ENCODE measurements around the gene CBX2.

The CBX2 gene

DNA sequence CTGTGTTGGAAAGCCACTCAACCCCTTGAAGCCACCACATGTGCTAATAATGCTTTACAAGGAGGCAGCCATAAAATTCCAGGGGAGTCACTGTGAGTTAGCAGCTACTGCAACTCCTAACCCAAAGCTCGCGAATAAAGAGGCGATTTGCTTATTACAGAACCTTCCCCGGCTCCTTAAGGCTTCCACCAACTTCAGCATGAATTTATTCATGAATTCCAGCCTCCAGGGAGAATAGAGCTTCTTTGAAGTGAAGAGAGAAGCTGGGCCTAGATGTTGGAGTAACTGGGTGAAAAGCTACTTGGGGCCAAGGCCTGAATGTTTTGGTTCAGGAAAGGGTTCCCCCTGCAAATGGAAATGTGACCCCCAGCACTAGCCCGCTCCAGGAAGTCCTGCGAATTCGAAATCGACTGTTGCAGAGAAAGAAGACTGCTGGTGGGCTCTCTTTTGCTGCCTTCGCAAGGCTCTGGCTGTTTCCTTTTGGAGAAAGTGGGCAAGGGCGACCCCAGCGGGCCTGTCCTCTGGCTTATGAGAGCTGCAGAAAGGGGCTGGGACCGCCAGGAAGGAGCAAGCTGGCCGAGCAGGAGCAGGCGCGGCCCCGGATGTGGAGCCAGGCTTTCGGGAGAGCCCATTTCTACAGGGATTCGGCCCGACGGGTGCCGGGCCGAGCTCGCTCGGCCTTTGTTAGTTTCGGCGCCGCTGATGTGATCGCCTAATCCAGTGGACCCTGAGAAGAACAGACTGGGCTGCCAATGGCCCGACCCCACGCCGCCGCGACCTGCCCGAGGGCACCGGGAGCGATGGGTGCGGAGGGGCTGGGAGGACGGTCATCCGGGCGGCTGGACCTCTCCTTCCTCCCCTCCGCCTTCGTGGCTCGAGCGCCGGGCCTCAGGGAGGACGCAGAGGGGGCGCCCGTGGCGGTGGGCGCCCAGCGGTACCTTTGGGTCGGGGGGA lies 11.3 kb downstream of the CBX2 start:
- H3K27ac ChIP-seq (ENCODE audit: low read depth, low read length), result no peak overlapping the region
- no peaks in the 10 kb centered on the region for H3K36me3 ChIP-seq (ENCODE audit: control insufficient read depth, insufficient read depth, low read length)
- no peak overlapping the region for H3K4me3 ChIP-seq (ENCODE audit: low read length)
- H3K4me1 ChIP-seq (ENCODE audit: control insufficient read depth, insufficient read depth, low read length), result peaks cover 7% of the 10 kb centered on the region
- H3K9ac ChIP-seq (ENCODE audit: low read length), result no peak overlapping the region
- H3K27me3 ChIP-seq (ENCODE audit: control insufficient read depth, insufficient read depth, low read length), result peaks cover 46% of the 10 kb centered on the region

DNA sequence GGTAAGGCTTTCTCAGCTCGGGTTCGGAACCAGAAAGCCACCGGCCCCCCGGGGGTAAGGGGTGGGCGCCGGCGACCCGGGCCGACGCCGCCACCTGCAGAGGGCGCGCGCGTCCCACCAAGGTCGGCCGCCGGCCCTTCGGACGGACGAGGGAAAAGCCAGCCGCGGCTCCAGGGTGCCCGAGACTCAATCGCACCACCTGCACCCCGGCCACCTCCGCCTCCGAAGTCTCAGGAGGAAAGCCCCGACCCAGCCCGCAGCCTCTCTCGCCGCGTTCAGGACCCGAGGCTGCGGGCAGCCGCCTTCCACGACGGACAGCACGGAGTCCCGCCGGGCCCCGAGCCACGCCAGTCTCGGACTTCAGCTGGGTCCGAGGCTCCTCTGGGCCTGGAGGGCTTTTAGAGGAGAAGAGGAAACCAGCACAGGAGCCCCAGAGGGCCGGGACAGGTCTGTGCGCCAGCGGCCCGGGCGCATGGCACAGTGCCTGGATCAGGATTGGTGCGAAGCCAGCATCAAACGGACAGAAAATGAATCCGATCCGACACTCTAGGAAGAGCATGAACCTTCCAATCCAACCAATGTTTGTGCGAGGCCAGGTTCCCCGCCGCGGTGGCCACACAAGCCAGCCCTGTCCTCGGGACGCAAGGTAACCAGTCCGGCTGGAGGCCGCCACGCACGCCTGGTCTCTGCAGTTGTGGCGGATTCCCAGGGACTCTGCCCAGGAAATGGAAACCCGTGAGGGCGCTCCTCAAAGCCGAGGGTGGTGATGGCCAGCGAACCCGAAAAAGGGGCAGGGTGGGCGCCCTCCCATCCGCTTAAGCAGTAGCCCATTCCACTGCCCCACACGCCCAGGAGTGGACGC lies 12.2 kb downstream of the CBX2 start:
- no peak overlapping the region for H3K27ac ChIP-seq (ENCODE audit: low read depth, low read length)
- H3K4me1 ChIP-seq (ENCODE audit: control insufficient read depth, insufficient read depth, low read length), result peaks cover 7% of the 10 kb centered on the region
- no peaks in the 10 kb centered on the region for H3K36me3 ChIP-seq (ENCODE audit: control insufficient read depth, insufficient read depth, low read length)
- no peak overlapping the region for H3K9ac ChIP-seq (ENCODE audit: low read length)
- H3K4me3 ChIP-seq (ENCODE audit: low read length), result no peak overlapping the region
- peaks cover 46% of the 10 kb centered on the region for H3K27me3 ChIP-seq (ENCODE audit: control insufficient read depth, insufficient read depth, low read length)

DNA sequence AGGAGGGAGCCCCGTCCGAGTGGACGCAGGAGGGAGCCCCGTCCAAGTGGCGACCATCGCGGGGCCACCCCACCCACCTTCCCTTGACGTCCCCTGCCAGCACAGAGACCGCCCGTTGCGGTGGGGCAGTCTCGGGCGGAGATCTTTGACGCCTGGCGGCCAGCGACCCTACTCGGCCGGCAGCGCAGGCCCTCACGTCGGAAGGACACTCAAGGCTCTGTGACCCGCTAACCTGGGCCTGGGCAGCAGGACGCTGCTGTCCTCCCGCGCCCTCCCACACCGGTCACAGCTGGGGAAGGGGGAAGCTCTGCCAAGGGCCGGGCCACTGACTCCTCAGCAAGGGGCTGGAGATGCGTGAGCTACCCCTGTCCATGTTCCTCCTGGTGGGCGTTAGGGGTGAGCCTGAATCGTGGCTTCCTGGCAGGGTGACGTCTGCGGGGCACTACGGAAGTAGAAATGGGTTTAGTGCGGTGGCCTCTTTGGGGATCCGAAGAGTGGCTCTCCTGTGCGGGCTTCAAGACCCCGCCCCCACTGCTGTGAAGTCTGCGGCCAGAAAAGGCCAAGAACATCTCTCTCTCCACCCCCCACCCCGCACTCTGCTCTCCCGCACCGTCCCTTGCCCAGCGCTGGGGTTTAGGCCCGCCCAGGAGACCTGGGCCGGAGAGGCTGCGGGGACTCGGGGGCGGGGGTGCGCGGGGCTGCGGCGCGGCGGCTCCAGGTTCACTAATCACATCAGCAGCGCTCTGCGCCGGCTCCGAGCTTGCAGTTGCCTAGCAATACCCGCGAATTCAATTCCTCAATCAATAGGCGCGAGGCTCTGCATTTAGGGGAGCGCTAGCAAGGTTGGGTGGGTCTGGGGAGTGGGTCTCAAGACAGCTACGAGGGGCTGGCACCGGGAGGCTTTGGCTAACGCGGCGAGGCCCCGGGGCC lies 13.1 kb downstream of the CBX2 start:
- Histone ChIP-seq H3K4me3 (ENCODE audit: low read length) (no peak overlapping the region), H3K9ac (ENCODE audit: low read length) (no peak overlapping the region), H3K27me3 (ENCODE audit: control insufficient read depth, insufficient read depth, low read length) (peaks cover 42% of the 10 kb centered on the region), H3K36me3 (ENCODE audit: control insufficient read depth, insufficient read depth, low read length) (no peaks in the 10 kb centered on the region), H3K27ac (ENCODE audit: low read depth, low read length) (no peak overlapping the region), H3K4me1 (ENCODE audit: control insufficient read depth, insufficient read depth, low read length) (peaks cover 9% of the 10 kb centered on the region)

DNA sequence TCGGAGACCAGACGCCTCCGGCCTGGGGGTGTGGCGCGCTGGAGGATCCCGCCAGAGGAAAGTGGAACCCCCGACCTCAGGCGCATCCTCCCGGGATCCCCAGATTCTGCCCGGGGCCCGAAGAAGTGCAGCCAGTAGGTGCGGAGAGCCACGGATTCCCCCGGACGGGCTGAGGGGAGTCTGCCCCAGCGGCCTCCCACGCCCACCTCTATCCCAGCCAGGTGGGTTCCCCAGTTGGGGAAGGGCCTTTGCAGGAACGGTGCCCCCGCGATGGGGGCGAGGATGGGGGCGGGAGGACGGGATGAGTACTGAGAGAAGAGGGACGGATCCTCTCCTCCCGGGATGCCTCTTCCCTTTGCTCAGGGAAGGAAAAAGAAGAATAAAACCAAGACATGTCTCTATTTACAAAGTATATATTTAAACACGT lies 13.8 kb downstream of the CBX2 start:
- H3K4me1 ChIP-seq (ENCODE audit: control insufficient read depth, insufficient read depth, low read length), result peaks cover 9% of the 10 kb centered on the region
- no peak overlapping the region for H3K27ac ChIP-seq (ENCODE audit: low read depth, low read length)
- no peak overlapping the region for H3K4me3 ChIP-seq (ENCODE audit: low read length)
- peaks cover 41% of the 10 kb centered on the region for H3K27me3 ChIP-seq (ENCODE audit: control insufficient read depth, insufficient read depth, low read length)
- H3K9ac ChIP-seq (ENCODE audit: low read length), result no peak overlapping the region
- no peaks in the 10 kb centered on the region for H3K36me3 ChIP-seq (ENCODE audit: control insufficient read depth, insufficient read depth, low read length)

DNA sequence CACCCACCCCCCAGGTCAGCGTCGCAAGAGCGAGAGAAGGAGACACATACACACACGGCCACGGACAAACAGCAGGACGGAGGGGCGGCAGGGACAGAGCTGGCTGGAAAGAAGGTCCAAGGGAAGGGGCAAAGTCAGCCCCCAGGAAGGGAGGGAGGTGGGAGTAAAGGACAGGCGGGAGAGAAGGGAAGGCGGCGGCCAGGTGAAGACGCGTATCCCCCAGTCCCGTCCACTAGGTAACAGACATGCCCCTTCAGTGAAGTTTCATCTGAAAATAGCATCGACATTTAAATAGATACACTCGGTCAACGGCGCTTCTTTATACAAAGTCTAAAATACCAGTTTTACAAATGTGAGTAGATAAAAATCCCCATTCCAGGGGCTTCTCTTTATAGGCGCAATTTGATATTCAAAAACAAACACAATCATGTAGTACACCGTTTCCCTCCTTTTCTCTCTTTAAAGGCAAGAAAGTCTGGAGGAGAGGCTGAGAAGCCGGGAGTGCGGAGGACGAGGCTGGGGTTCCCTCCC lies 14.5 kb downstream of the CBX2 start:
- no peaks in the 10 kb centered on the region for H3K36me3 ChIP-seq (ENCODE audit: control insufficient read depth, insufficient read depth, low read length)
- H3K4me3 ChIP-seq (ENCODE audit: low read length), result no peak overlapping the region
- peaks cover 9% of the 10 kb centered on the region for H3K4me1 ChIP-seq (ENCODE audit: control insufficient read depth, insufficient read depth, low read length)
- no peak overlapping the region for H3K9ac ChIP-seq (ENCODE audit: low read length)
- H3K27ac ChIP-seq (ENCODE audit: low read depth, low read length), result no peak overlapping the region
- H3K27me3 ChIP-seq (ENCODE audit: control insufficient read depth, insufficient read depth, low read length), result peaks cover 39% of the 10 kb centered on the region

DNA sequence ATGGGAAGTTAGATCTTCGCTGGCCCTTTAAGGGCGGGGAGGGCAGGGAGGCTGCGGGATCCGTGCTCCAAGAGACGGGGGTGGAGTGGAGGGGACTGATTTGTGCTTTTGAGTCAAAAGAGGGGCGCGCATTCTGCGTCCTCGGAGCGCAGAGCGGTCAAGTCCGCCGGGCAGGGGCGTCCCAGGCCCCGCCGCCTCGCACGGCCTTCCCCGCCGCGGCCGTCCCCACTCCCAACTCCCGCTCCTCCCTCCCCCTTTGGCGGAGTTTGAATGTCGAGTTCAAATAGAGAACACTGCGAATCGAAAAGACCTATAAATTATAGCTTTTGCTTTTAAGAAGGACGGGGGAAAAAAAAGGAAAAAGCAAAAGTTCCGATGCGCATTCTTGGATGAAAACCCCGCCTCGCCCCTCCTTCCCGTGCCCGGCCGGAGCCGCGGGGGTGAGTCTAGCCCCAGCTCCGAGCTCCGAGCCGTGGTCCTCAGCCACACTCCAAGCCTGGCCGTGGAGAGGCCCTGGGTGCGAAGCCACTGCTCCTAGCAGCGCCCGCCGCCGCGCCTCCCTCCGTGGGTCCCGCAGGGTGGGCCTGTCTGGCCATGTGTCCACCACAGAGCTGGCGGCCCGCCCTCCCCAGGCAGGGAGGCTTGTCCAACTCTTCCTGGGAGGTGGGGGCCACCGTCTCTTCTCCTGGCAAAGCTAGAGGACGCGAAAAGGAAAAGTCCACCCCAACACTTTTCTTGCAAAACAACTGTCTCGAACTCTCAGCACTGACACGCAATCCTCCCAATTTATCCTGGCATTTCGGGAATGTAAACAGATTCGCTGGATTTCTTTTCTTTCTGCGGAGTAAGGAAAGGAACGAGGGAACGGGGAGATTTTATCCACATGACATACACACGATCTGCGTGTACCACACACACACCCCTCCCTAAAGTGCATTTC lies 15.3 kb downstream of the CBX2 start:
- Histone ChIP-seq H3K4me1 (ENCODE audit: control insufficient read depth, insufficient read depth, low read length) (peaks cover 10% of the 10 kb centered on the region), H3K9ac (ENCODE audit: low read length) (no peak overlapping the region), H3K27ac (ENCODE audit: low read depth, low read length) (no peak overlapping the region), H3K4me3 (ENCODE audit: low read length) (peak overlapping the region; percentile 44), H3K27me3 (ENCODE audit: control insufficient read depth, insufficient read depth, low read length) (peaks cover 44% of the 10 kb centered on the region), H3K36me3 (ENCODE audit: control insufficient read depth, insufficient read depth, low read length) (no peaks in the 10 kb centered on the region)

DNA sequence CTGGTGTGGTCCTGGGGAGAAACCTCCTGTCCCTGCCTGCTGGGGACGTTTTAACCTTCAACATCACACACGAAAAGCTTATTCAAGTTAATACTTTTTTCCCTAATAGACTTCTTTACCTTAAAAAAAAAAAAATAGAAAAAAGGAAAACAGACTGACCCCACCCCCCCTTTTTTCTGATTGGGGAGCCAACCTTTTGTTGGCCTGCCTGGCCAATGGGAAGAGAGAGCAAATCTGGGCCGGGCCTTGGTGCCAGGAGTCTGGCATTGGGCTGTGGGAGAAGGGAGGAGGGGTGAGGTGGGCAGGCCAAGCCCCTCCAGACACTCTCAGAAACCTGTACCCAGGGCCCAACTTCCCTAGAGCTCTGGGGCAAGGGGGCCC lies 16.0 kb downstream of the CBX2 start:
- Histone ChIP-seq H3K4me3 (ENCODE audit: low read length) (no peak overlapping the region), H3K4me1 (ENCODE audit: control insufficient read depth, insufficient read depth, low read length) (peaks cover 14% of the 10 kb centered on the region), H3K36me3 (ENCODE audit: control insufficient read depth, insufficient read depth, low read length) (no peaks in the 10 kb centered on the region), H3K9ac (ENCODE audit: low read length) (no peak overlapping the region), H3K27ac (ENCODE audit: low read depth, low read length) (no peak overlapping the region), H3K27me3 (ENCODE audit: control insufficient read depth, insufficient read depth, low read length) (peaks cover 49% of the 10 kb centered on the region)

DNA sequence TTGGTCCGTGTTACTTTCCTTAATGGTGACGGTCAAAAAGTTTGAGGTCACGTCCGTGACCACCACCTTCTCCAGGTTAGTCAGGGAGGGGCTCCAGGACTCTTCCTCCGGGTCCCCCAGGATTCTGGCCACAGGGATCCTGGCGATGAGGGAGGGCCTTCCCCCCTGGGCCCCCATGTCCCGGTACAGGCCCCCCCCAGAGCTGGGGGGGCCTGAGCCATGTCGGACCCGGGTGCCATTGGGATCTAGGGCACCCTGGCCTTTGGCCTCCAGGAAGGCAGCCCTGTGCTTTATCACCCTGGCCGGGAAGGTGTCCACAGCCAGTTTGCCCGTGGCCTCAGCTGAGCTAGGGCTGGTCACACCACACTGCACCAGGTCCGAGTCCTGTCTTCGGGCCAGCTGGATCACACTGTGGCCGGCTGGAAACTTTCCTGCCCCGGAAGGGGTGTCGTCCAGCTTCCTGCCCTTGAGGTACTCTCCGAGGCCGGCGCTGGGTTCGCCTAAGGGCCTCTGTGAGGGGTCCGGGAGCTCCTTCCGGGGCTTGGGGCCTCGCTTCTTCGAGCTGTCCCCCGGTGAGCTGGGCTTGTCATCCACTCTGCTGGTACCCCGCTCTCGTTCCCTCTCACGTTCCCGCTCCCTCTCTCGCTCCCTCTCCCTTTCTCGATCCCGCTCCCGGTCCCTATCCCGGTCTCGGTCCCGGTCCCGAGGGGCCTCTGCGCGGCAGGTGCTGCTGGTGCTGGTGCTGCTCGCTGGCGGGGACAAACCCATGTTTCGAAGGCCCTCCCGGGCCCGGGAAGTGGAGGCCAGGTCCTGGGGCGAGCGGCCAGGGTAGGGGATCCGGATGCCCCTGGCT lies 16.9 kb downstream of the CBX2 start:
- no peak overlapping the region for H3K9ac ChIP-seq (ENCODE audit: low read length)
- peaks cover 14% of the 10 kb centered on the region for H3K4me1 ChIP-seq (ENCODE audit: control insufficient read depth, insufficient read depth, low read length)
- H3K4me3 ChIP-seq (ENCODE audit: low read length), result no peak overlapping the region
- H3K36me3 ChIP-seq (ENCODE audit: control insufficient read depth, insufficient read depth, low read length), result no peaks in the 10 kb centered on the region
- no peak overlapping the region for H3K27ac ChIP-seq (ENCODE audit: low read depth, low read length)
- H3K27me3 ChIP-seq (ENCODE audit: control insufficient read depth, insufficient read depth, low read length), result peaks cover 50% of the 10 kb centered on the region

DNA sequence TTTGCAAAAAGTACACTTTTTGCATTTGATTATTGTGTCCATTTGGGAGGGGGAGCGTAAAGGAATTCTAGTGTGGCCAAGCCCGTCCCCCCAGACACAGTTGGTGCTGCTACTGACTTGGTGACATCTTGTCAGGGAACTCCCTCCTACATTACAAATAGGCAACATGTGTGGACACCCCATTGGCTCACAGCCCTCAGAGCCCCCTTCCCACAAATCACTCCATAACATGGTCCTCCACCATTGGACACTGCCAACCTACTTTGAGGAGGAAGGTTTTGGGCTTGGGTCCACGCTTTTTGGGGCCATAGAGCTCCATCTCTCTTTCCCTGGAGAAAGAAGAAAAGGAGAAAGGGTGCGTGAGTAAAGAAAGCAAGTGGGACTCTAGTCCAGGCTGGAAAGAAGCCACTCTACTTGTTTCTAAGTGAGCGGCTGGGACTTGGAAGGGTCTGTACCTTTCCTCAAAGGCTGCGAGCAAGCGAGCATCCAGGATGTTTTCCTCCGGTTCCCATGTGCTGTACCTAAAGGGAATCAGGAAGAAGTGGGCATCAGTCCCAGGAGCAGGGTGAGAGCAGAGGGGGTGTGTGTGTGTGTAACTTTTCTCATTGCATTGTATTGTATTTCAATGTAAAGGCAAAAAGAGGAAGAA lies 18.0 kb downstream of the CBX2 start:
- Histone ChIP-seq H3K27me3 (ENCODE audit: control insufficient read depth, insufficient read depth, low read length) (peaks cover 50% of the 10 kb centered on the region), H3K4me1 (ENCODE audit: control insufficient read depth, insufficient read depth, low read length) (peaks cover 14% of the 10 kb centered on the region), H3K4me3 (ENCODE audit: low read length) (peak overlapping the region; percentile 85), H3K36me3 (ENCODE audit: control insufficient read depth, insufficient read depth, low read length) (no peaks in the 10 kb centered on the region), H3K27ac (ENCODE audit: low read depth, low read length) (no peak overlapping the region), H3K9ac (ENCODE audit: low read length) (no peak overlapping the region)

DNA sequence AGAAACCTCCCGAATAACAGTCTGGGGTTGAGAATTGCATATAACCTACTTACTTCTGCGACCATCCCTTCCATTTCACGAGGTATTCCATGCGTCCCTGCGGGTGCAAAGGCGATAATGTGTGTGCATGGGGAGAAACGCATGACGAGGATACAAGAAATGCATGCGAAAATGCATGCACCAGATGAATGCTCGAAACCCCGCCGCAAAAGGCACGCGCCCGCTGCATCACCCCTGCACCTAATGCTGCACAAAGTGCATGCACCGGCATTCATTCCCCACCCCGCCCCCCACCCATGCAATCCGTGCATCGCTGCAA lies 18.5 kb downstream of the CBX2 start:
- H3K9ac ChIP-seq (ENCODE audit: low read length), result no peak overlapping the region

More for the DNA sequence above, 18.5 kb downstream of the CBX2 start:
- peaks cover 14% of the 10 kb centered on the region for H3K4me1 ChIP-seq (ENCODE audit: control insufficient read depth, insufficient read depth, low read length)
- H3K4me3 ChIP-seq (ENCODE audit: low read length), result peak overlapping the region; percentile 85
- no peaks in the 10 kb centered on the region for H3K36me3 ChIP-seq (ENCODE audit: control insufficient read depth, insufficient read depth, low read length)
- H3K27me3 ChIP-seq (ENCODE audit: control insufficient read depth, insufficient read depth, low read length), result peaks cover 50% of the 10 kb centered on the region
- H3K27ac ChIP-seq (ENCODE audit: low read depth, low read length), result no peak overlapping the region

Measured in rectal smooth muscle tissue (tissue), 1 donor.